GM12873 (cell line): ENCODE measurements around the gene EXOSC10.

ENCODE experiments used
- CTCF ChIP-seq: IDR thresholded peaks from 2 replicates; pipeline ENCODE4 v1.5.1; 2012; ENCODE audit warnings: low read depth, mild to moderate bottlenecking, moderate library complexity, low read length, control low read depth; ENCODE audit not compliant: insufficient read depth; ENCODE audit errors: missing control alignments

EXOSC10 gene

GRCh38 chr1:11078631-11079030 is 21.0 kb downstream of the EXOSC10 start:
- no peak for TF ChIP-seq CTCF

GRCh38 chr1:11072216-11072917 is 27.3 kb downstream of the EXOSC10 start:
- TF ChIP-seq CTCF: peak; percentile 14

- TF ChIP-seq CTCF: no peak
Measured at GRCh38 chr1:11071463-11072215, 28.0 kb downstream of the EXOSC10 start.

GRCh38 chr1:11070876-11071275 is 28.8 kb downstream of the EXOSC10 start:
- no peak for TF ChIP-seq CTCF

GRCh38 chr1:11068600-11069473 is 30.8 kb downstream of the EXOSC10 start:
- no peak for TF ChIP-seq CTCF

GRCh38 chr1:11067716-11068599 is 31.7 kb downstream of the EXOSC10 start:
- no peak for TF ChIP-seq CTCF
